Neural cell (in vitro differentiated cells): Measurements from ENCODE around the gene TXNDC11. TPM values are rescaled to one million over a fixed set of nuclear protein-coding genes. Genes with fewer than 3 reads are reported as not detected.

ENCODE experiments used
- H2AFZ ChIP-seq: fragments of 200-600, 300-800 bp; sonication (generic), shearing (Covaris generic); 2 replicates; pipeline ENCODE4 v1.6.0; 2014; ENCODE audit warnings: low read depth, mild to moderate bottlenecking, antibody characterized with exemption, low read length, moderate library complexity
- H3F3A ChIP-seq: fragments of 200-600 bp; shearing (Covaris generic); 2 replicates; pipeline ENCODE4 v1.6.1; 2016; ENCODE audit warnings: mild to moderate bottlenecking, moderate library complexity, mixed read lengths, antibody characterized with exemption, low read length; ENCODE audit not compliant: insufficient read depth, poor library complexity, severe bottlenecking
- H3K27ac ChIP-seq: fragments of 200-600, 300-800 bp; sonication (generic), shearing (Covaris generic); 2 replicates; pipeline ENCODE4 v1.5.1; 2014; ENCODE audit warnings: mild to moderate bottlenecking, low read length, moderate library complexity
- H3K27me3 ChIP-seq: fragments of 300-800, 200-600 bp; sonication (generic), shearing (Covaris generic); 2 replicates; pipeline ENCODE4 v1.6.0; 2014; ENCODE audit warnings: mild to moderate bottlenecking, low read depth, low read length, moderate library complexity; ENCODE audit not compliant: insufficient read depth
- H3K36me3 ChIP-seq: fragments of 300-800, 200-600 bp; sonication (generic), shearing (Covaris generic); 2 replicates; pipeline ENCODE4 v1.5.1; 2014; ENCODE audit warnings: mild to moderate bottlenecking, antibody characterized with exemption, low read length, moderate library complexity; ENCODE audit not compliant: insufficient read depth
- H3K4me2 ChIP-seq: fragments of 300-800, 200-600 bp; sonication (generic), shearing (Covaris generic); 2 replicates; pipeline ENCODE4 v1.6.0; 2014; ENCODE audit warnings: mild to moderate bottlenecking, low read length
- H3K4me3 ChIP-seq: fragments of 300-800, 200-600 bp; sonication (generic), shearing (Covaris generic); 2 replicates; pipeline ENCODE4 v1.5.1; 2014; ENCODE audit warnings: mild to moderate bottlenecking, low read length, moderate library complexity
- H3K79me2 ChIP-seq: fragments of 200-600 bp; shearing (Covaris generic); replicated peaks from 2 replicates; pipeline ENCODE4 v1.6.0; 2014; ENCODE audit warnings: mild to moderate bottlenecking, low read length, moderate library complexity; ENCODE audit not compliant: insufficient read depth
- H3K9ac ChIP-seq: fragments of 300-800, 200-600 bp; sonication (generic), shearing (Covaris generic); 2 replicates; pipeline ENCODE4 v1.6.1; 2016; ENCODE audit warnings: mild to moderate bottlenecking, low read length, mixed read lengths
- H3K9me2 ChIP-seq: fragments of 200-600 bp; shearing (Covaris generic); 2 replicates; pipeline ENCODE4 v1.6.1; 2016; ENCODE audit warnings: mild to moderate bottlenecking, low read length, mixed read lengths; ENCODE audit not compliant: insufficient read depth
- H3K9me3 ChIP-seq: fragments of 200-600, 300-800 bp; sonication (generic), shearing (Covaris generic); 2 replicates; pipeline ENCODE4 v1.6.1; 2016; ENCODE audit warnings: mild to moderate bottlenecking, mixed run types, low read length, moderate library complexity, mixed read lengths
- H4K20me1 ChIP-seq: fragments of 200-600 bp; shearing (Covaris generic); 2 replicates; pipeline ENCODE4 v1.6.1; 2016; ENCODE audit warnings: mild to moderate bottlenecking, mixed run types; ENCODE audit not compliant: insufficient read depth
- CTCF ChIP-seq: fragments of 450-650 bp; IDR thresholded peaks from 2 replicates; pipeline ENCODE4 v1.5.1; 2014; ENCODE audit warnings: antibody characterized with exemption, mild to moderate bottlenecking, moderate library complexity; ENCODE audit not compliant: poor library complexity, severe bottlenecking
- EP300 ChIP-seq: fragments of 450-650 bp; conservative IDR thresholded peaks from 2 replicates; pipeline ENCODE4 v1.6.1; 2014; ENCODE audit warnings: antibody characterized with exemption, mild to moderate bottlenecking, moderate library complexity; ENCODE audit not compliant: poor library complexity, severe bottlenecking
- EZH2 ChIP-seq: fragments of 200-600, 300-800 bp; shearing (Covaris generic), sonication (generic); IDR thresholded peaks from 2 replicates; pipeline ENCODE4 v1.6.1; 2014; ENCODE audit warnings: antibody characterized with exemption, low read length, borderline replicate concordance, mild to moderate bottlenecking; ENCODE audit not compliant: insufficient read depth, poor library complexity, severe bottlenecking
- MXI1 ChIP-seq: fragments of 450-650 bp; conservative IDR thresholded peaks from 2 replicates; pipeline ENCODE4 v1.6.1; 2014; ENCODE audit warnings: antibody characterized with exemption, mild to moderate bottlenecking; ENCODE audit not compliant: poor library complexity, severe bottlenecking
- POLR2AphosphoS5 ChIP-seq: IDR thresholded peaks from 2 replicates; pipeline ENCODE4 v1.6.1; 2012
- RAD21 ChIP-seq: fragments of 450-650 bp; conservative IDR thresholded peaks from 2 replicates; pipeline ENCODE4 v1.6.1; 2014; ENCODE audit warnings: antibody characterized with exemption, mild to moderate bottlenecking, moderate library complexity
- REST ChIP-seq: IDR thresholded peaks from 2 replicates; pipeline ENCODE4 v1.6.1; 2012; ENCODE audit warnings: borderline replicate concordance
- SMC3 ChIP-seq: fragments of 450-650 bp; conservative IDR thresholded peaks from 2 replicates; pipeline ENCODE4 v1.6.1; 2014; ENCODE audit warnings: antibody characterized with exemption, mild to moderate bottlenecking, moderate library complexity; ENCODE audit not compliant: poor library complexity
- TAF1 ChIP-seq: IDR thresholded peaks from 2 replicates; pipeline ENCODE4 v1.6.1; 2012; ENCODE audit warnings: low read depth
- polyA plus RNA-seq: library from polyadenylated mRNA; depleted of rRNA; stranded (reverse); fragments of >200 nt; gene quantifications from 2 replicates; pipeline ENCODE4 v1.2.3, GENCODE V29; 2014

TXNDC11 gene
- polyA plus RNA-seq, 1 donor from 2014 or later, result 10.9 TPM

- H3K4me3 ChIP-seq, result no peak overlapping the region
- no peaks in the 10 kb centered on the region for H3K79me2 ChIP-seq
- no peaks in the 10 kb centered on the region for H4K20me1 ChIP-seq
- no peaks in the 10 kb centered on the region for H3K36me3 ChIP-seq
- no peaks in the 10 kb centered on the region for H3F3A ChIP-seq
- no peak overlapping the region for H2AFZ ChIP-seq
- H3K27ac ChIP-seq, result no peak overlapping the region
- TF ChIP-seq EP300 (no peak), RAD21 (no peak), REST (no peak), CTCF (no peak), MXI1 (no peak), EZH2 (no peak), TAF1 (no peak), POLR2AphosphoS5 (no peak), SMC3 (no peak)
- H3K9me2 ChIP-seq, result no peaks in the 10 kb centered on the region
- H3K9ac ChIP-seq, result no peak overlapping the region
- H3K9me3 ChIP-seq, result no peaks in the 10 kb centered on the region
- no peak overlapping the region for H3K4me2 ChIP-seq
- H3K27me3 ChIP-seq, result no peaks in the 10 kb centered on the region
These were observed 102.4 kb downstream of the TXNDC11 start for GRCh38 chr16:11639925-11640899.

GRCh38 chr16:11639008-11639562 lies 103.6 kb downstream of the TXNDC11 start:
- Histone ChIP-seq H3K4me2 (no peak overlapping the region), H3K9ac (no peak overlapping the region), H3K27me3 (no peaks in the 10 kb centered on the region), H3K4me3 (no peak overlapping the region), H3K9me3 (no peaks in the 10 kb centered on the region), H3F3A (no peaks in the 10 kb centered on the region), H3K79me2 (no peaks in the 10 kb centered on the region), H3K9me2 (no peaks in the 10 kb centered on the region), H2AFZ (no peak overlapping the region), H3K27ac (no peak overlapping the region), H4K20me1 (no peaks in the 10 kb centered on the region), H3K36me3 (no peaks in the 10 kb centered on the region)
- TF ChIP-seq MXI1 (no peak), RAD21 (no peak), REST (no peak), POLR2AphosphoS5 (no peak), SMC3 (no peak), TAF1 (no peak), EZH2 (no peak), EP300 (no peak), CTCF (no peak)
